ENCODE data around the gene MAP2K5. TPM values are rescaled to one million over a fixed set of nuclear protein-coding genes. Genes with fewer than 3 reads are reported as not detected.

Gene MAP2K5
- total and polyA plus RNA-seq, 2 experiments from 2014 or later: 6.8 to 13.6 TPM

DNA sequence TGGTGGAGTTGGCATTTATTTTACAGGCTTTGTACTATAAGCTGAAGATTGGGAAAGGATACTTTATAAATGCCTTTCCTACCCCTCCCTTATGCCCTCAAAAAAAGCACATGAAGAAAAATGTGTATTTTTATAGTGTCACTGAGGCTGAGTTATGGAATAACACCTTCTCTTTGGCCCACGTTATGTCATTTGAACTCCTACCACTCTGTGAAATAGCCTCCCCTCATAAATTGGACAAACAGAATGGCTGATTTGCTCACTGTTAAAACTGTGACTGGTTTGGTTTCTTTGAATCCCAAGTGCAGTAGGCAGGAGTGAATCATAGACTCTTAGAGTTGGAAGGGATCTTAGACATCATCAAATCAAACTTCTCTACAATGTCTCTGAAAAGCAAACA lies 187.6 kb downstream of the MAP2K5 start:
- no peaks in the 10 kb centered on the region for H3K4me1 ChIP-seq (ENCODE audit: low read depth)
- H3K27me3 ChIP-seq: peaks cover 99% of the 10 kb centered on the region
- no peaks in the 10 kb centered on the region for H3K9me3 ChIP-seq (ENCODE audit: low read depth)
- TF ChIP-seq, protein P1, sequence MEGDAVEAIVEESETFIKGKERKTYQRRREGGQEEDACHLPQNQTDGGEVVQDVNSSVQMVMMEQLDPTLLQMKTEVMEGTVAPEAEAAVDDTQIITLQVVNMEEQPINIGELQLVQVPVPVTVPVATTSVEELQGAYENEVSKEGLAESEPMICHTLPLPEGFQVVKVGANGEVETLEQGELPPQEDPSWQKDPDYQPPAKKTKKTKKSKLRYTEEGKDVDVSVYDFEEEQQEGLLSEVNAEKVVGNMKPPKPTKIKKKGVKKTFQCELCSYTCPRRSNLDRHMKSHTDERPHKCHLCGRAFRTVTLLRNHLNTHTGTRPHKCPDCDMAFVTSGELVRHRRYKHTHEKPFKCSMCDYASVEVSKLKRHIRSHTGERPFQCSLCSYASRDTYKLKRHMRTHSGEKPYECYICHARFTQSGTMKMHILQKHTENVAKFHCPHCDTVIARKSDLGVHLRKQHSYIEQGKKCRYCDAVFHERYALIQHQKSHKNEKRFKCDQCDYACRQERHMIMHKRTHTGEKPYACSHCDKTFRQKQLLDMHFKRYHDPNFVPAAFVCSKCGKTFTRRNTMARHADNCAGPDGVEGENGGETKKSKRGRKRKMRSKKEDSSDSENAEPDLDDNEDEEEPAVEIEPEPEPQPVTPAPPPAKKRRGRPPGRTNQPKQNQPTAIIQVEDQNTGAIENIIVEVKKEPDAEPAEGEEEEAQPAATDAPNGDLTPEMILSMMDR (IDR thresholded peaks at IDR 0.05; ENCODE audit: low read depth, low read length): no peak
- H3K36me3 ChIP-seq: no peaks in the 10 kb centered on the region
- H3K4me3 ChIP-seq: no peak overlapping the region
- H3K27ac ChIP-seq: no peak overlapping the region
- no peak for DNase-seq (ENCODE audit: low read depth in 1 of 2, low spot score in 1 of 2)

DNA sequence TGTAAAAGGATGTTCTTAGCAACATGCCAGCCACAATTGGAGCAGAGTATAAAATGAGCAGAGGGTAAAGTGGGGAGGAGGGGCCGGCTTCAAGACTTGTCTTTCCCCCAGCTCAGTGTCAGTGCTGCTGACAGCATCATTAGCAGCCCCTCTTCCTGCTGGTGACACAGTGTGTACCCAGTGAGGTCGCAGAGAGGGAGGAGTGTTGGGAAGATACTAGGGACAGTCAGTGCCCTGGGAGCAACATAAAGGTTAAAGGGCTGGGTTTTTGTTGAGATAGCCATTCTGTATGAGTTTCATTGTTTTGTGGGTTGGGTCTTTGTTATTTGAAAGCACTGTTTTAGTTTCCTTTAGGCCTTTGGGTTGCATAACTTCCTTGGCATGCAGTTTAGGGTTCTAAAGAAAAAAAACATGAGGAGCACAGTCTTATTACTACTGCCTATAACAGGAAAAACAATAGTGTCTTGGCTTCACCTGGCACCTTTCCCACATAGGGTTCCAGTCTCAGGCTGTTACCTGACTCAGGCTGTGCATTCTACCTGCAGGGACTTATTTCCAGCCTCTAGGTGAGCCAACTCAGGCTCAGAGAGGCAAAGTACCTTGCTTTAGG lies 188.7 kb downstream of the MAP2K5 start:
- Histone ChIP-seq H3K4me3 (no peak overlapping the region), H3K27me3 (peaks cover 99% of the 10 kb centered on the region), H3K27ac (no peak overlapping the region), H3K4me1 (ENCODE audit: low read depth) (no peaks in the 10 kb centered on the region), H3K9me3 (ENCODE audit: low read depth) (no peaks in the 10 kb centered on the region), H3K36me3 (no peaks in the 10 kb centered on the region)
- peak in 1 of 2 donors; percentile 49 for DNase-seq (ENCODE audit: low read depth in 1 of 2, low spot score in 1 of 2)
- TF ChIP-seq, protein P1 (IDR thresholded peaks at IDR 0.05; ENCODE audit: low read depth, low read length): no peak

- H3K36me3 ChIP-seq: no peaks in the 10 kb centered on the region
- H3K9me3 ChIP-seq (ENCODE audit: low read depth): no peaks in the 10 kb centered on the region
- no peak for DNase-seq (ENCODE audit: low read depth in 1 of 2, low spot score in 1 of 2)
- TF ChIP-seq, protein P1 (IDR thresholded peaks at IDR 0.05; ENCODE audit: low read depth, low read length): no peak
- no peak overlapping the region for H3K27ac ChIP-seq
- H3K27me3 ChIP-seq: peaks cover 98% of the 10 kb centered on the region
- H3K4me1 ChIP-seq (ENCODE audit: low read depth): no peaks in the 10 kb centered on the region
- H3K4me3 ChIP-seq: no peak overlapping the region
Measured at GRCh38 chr15:67732164-67732563, 189.7 kb downstream of the MAP2K5 start.

- Histone ChIP-seq H3K27ac (no peak overlapping the region), H3K27me3 (peaks cover 94% of the 10 kb centered on the region), H3K4me1 (ENCODE audit: low read depth) (no peaks in the 10 kb centered on the region), H3K36me3 (no peaks in the 10 kb centered on the region), H3K9me3 (ENCODE audit: low read depth) (no peaks in the 10 kb centered on the region), H3K4me3 (no peak overlapping the region)
- TF ChIP-seq, protein P1 (IDR thresholded peaks at IDR 0.05; ENCODE audit: low read depth, low read length): no peak
- DNase-seq (ENCODE audit: low read depth in 1 of 2, low spot score in 1 of 2): no peak
Measured at GRCh38 chr15:67732671-67733374, 190.3 kb downstream of the MAP2K5 start.

GRCh38 chr15:67735896-67736295 lies 193.4 kb downstream of the MAP2K5 start:
- Histone ChIP-seq H3K27ac (no peak overlapping the region), H3K4me1 (ENCODE audit: low read depth) (no peaks in the 10 kb centered on the region), H3K4me3 (no peak overlapping the region), H3K36me3 (no peaks in the 10 kb centered on the region), H3K9me3 (ENCODE audit: low read depth) (no peaks in the 10 kb centered on the region), H3K27me3 (peaks cover 79% of the 10 kb centered on the region)
- TF ChIP-seq, protein P1 (IDR thresholded peaks at IDR 0.05; ENCODE audit: low read depth, low read length): no peak
- no peak for DNase-seq (ENCODE audit: low read depth in 1 of 2, low spot score in 1 of 2)

Measured in cardiac muscle cell (in vitro differentiated cells and primary cell).